Nephron (organoid): ENCODE results near the gene HOATZ.

Experiments used
- H3K27ac Mint-ChIP-seq, 3 experiments: 2 replicates each; pipeline ENCODE4 v1.8.0; 2020; ENCODE audit warnings: mixed read lengths in 3 of 3, mild to moderate bottlenecking in 2 of 3, moderate library complexity in 1 of 3
- H3K27me3 Mint-ChIP-seq: 2 replicates; pipeline ENCODE4 v1.8.0; 2021; ENCODE audit warnings: low read depth, mild to moderate bottlenecking, moderate library complexity, mixed read lengths
- H3K36me3 Mint-ChIP-seq: 2 replicates; pipeline ENCODE4 v1.8.0; 2020; ENCODE audit warnings: low read depth, mixed read lengths
- H3K4me1 Mint-ChIP-seq: 2 replicates; pipeline ENCODE4 v1.8.0; 2020; ENCODE audit warnings: mixed read lengths
- H3K4me3 Mint-ChIP-seq, 3 experiments: 2 replicates each; pipeline ENCODE4 v1.8.0; 2020; ENCODE audit warnings: mild to moderate bottlenecking in 3 of 3, mixed read lengths in 3 of 3, moderate library complexity in 2 of 3
- H3K9me3 Mint-ChIP-seq: 2 replicates; pipeline ENCODE4 v1.8.0; 2020; ENCODE audit warnings: mixed read lengths
- TF ChIP-seq, protein P1 (sequence below), 3 experiments: fragments of 200-600 bp; sonication (generic); IDR thresholded peaks; one replicate each; pipeline ENCODE4 v1.5.0; 2021; ENCODE audit warnings: antibody characterized with exemption in 3 of 3; ENCODE audit not compliant: unreplicated experiment in 3 of 3

HOATZ gene

DNA sequence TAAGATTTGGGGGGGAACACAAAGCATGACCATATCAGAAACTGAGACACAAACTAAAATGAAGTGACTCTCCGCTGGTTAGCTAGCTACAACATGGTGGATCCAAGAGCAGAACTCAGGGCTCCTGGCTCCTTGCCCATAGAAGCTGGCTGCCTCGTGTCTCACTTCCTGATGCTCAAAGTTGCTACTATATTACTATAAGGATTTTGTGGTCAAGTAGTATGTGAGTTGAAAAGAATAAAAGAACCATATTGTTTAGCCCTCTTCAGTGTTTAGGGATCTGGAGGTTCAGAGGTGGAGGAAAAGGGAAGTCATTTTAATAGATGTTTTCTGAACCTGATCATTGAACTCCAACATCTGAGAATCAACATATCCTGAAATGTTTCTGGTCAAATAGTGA is 70.8 kb downstream of the HOATZ start:
- Mint-ChIP-seq H3K27me3 (no peaks in the 10 kb centered on the region), H3K4me3 (no peak overlapping the region), H3K27ac (no peak overlapping the region), H3K9me3 (peaks cover 4% of the 10 kb centered on the region), H3K4me1 (no peaks in the 10 kb centered on the region), H3K36me3 (no peaks in the 10 kb centered on the region)
- TF ChIP-seq, protein P1, sequence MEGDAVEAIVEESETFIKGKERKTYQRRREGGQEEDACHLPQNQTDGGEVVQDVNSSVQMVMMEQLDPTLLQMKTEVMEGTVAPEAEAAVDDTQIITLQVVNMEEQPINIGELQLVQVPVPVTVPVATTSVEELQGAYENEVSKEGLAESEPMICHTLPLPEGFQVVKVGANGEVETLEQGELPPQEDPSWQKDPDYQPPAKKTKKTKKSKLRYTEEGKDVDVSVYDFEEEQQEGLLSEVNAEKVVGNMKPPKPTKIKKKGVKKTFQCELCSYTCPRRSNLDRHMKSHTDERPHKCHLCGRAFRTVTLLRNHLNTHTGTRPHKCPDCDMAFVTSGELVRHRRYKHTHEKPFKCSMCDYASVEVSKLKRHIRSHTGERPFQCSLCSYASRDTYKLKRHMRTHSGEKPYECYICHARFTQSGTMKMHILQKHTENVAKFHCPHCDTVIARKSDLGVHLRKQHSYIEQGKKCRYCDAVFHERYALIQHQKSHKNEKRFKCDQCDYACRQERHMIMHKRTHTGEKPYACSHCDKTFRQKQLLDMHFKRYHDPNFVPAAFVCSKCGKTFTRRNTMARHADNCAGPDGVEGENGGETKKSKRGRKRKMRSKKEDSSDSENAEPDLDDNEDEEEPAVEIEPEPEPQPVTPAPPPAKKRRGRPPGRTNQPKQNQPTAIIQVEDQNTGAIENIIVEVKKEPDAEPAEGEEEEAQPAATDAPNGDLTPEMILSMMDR (IDR thresholded peaks at IDR 0.05; ENCODE audit: unreplicated experiment in 3 of 3): no peak

DNA sequence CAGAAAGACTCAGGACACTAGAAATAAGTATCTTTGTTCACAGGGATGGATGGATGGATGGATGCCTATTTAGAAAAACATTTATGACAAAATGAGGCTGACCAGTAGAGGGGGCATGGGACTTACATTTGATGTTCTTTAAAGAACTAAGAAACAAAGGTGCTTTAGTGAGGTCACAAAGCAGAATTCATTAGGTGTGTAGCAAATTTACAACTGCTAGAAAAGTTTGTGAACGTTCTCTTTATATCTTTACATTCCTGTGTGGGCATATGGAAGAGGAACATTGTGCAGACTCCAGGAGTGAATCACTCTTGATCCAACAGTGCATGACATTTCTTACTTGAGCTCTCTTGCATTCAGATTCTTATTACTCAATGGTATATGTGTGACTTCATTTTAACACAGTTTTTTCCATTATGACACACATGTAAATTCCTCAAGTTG is 71.8 kb downstream of the HOATZ start:
- Mint-ChIP-seq H3K27ac (no peak overlapping the region), H3K36me3 (no peaks in the 10 kb centered on the region), H3K4me3 (no peak overlapping the region), H3K27me3 (no peaks in the 10 kb centered on the region), H3K9me3 (peaks cover 4% of the 10 kb centered on the region), H3K4me1 (no peaks in the 10 kb centered on the region)
- TF ChIP-seq, protein P1 (IDR thresholded peaks at IDR 0.05; ENCODE audit: unreplicated experiment in 3 of 3): peak; percentile 53 to 61 (median 56)
